Spinal cord (tissue), 10 donors: ENCODE data around the gene ME1. TPM values are rescaled to one million over a fixed set of nuclear protein-coding genes. Genes with fewer than 3 reads are reported as not detected.
"Not testable (repeated sequence)": the region's sequence is repeated elsewhere in the genome, so short reads cannot be mapped to it uniquely, and the experiment has no call there.

ENCODE experiments used
- DNase-seq, 6 donors: peaks; one replicate each; pipeline versions ENCODE4 v3.0.0 to v3.0.0-alpha.2; 2013 to 2015; ENCODE audit warnings: low spot score in 6 of 6, low read depth in 4 of 6
- H3K27ac ChIP-seq: one replicate; pipeline ENCODE4 v1.5.1; 2013; ENCODE audit warnings: low read depth, low read length, control low read depth
- H3K27me3 ChIP-seq: one replicate; pipeline ENCODE4 v1.6.1; 2013; ENCODE audit warnings: low read length; ENCODE audit not compliant: control insufficient read depth, insufficient read depth
- H3K36me3 ChIP-seq: one replicate; pipeline ENCODE4 v1.6.1; 2013; ENCODE audit warnings: low read length; ENCODE audit not compliant: control insufficient read depth, insufficient read depth
- H3K4me1 ChIP-seq: one replicate; pipeline ENCODE4 v1.6.1; 2013; ENCODE audit warnings: low read length; ENCODE audit not compliant: control insufficient read depth, insufficient read depth
- H3K4me3 ChIP-seq: one replicate; pipeline ENCODE4 v1.5.1; 2013; ENCODE audit warnings: low read depth, low read length, control low read depth
- H3K9me3 ChIP-seq: one replicate; pipeline ENCODE4 v1.6.1; 2013; ENCODE audit warnings: low read length; ENCODE audit not compliant: control insufficient read depth, insufficient read depth
- WGBS: methylation state at CpG from one replicate; pipeline ENCODE4 v1.1.5; 2013; ENCODE audit warnings: missing lambda C conversion rate; ENCODE audit not compliant: insufficient coverage; 5-methylcytosine and 5-hydroxymethylcytosine counted together
- polyA plus RNA-seq, 2 donors: library from polyadenylated mRNA; unstranded; fragments of 120-200 nt; gene quantifications; one replicate each; pipeline ENCODE4 v1.2.1, GENCODE V29; 2013; ENCODE audit not compliant: insufficient read length in 2 of 2
- total RNA-seq, 2 donors: library from RNA; depleted of rRNA in 1 of 2; stranded (reverse); fragments of 120-200 nt in 1 of 2; fragments of >200 nt in 1 of 2; gene quantifications; one replicate each; pipeline versions ENCODE4 v1.2.3 to v1.2.4, GENCODE V29; 2013 to 2014
- donor health status: healthy.

Gene ME1
- total and polyA plus RNA-seq, 4 donors, result 8.4 to 23.8 (median 18.6) TPM

GRCh38 chr6:83192456-83192855 is 238.4 kb downstream of the ME1 start:
- no peaks in the 10 kb centered on the region for H3K27me3 ChIP-seq

GRCh38 chr6:83191974-83192373 is 238.9 kb downstream of the ME1 start:
- not testable (repeated sequence) for DNase-seq, H3K27ac ChIP-seq, H3K36me3 ChIP-seq, H3K4me3 ChIP-seq, H3K27me3 ChIP-seq, H3K9me3 ChIP-seq
- WGBS, result 88% methylated on average over 11 of the region's 18 CpGs
- peaks cover 15% of the 10 kb centered on the region for H3K4me1 ChIP-seq

More at GRCh38 chr6:83192456-83192855, 238.4 kb downstream of the ME1 start:
- peak in 1 of 6 donors; percentile 4 for DNase-seq
- H3K4me1 ChIP-seq, result peaks cover 15% of the 10 kb centered on the region
- 0% methylated on average over 4 of the region's 4 CpGs for whole genome bisulfite sequencing
- no peaks in the 10 kb centered on the region for H3K9me3 ChIP-seq
- peak overlapping the region; percentile 89 for H3K4me3 ChIP-seq
- H3K27ac ChIP-seq, result peak overlapping the region; percentile 79
- H3K36me3 ChIP-seq, result peaks cover 3% of the 10 kb centered on the region

- Histone ChIP-seq H3K27ac (no peak overlapping the region), H3K4me3 (no peak overlapping the region), H3K36me3 (no peaks in the 10 kb centered on the region), H3K9me3 (no peaks in the 10 kb centered on the region), H3K4me1 (peaks cover 15% of the 10 kb centered on the region), H3K27me3 (no peaks in the 10 kb centered on the region)
- no peak for DNase-seq
- WGBS, result no CpG with 5 or more reads among the region's 6 CpGs
These were observed 240.2 kb downstream of the ME1 start for GRCh38 chr6:83190626-83191025.

GRCh38 chr6:83188501-83188900 is 242.3 kb downstream of the ME1 start:
- Histone ChIP-seq H3K36me3 (peaks cover 9% of the 10 kb centered on the region), H3K27me3 (no peaks in the 10 kb centered on the region), H3K4me3 (no peak overlapping the region), H3K4me1 (peaks cover 8% of the 10 kb centered on the region), H3K27ac (no peak overlapping the region), H3K9me3 (no peaks in the 10 kb centered on the region)
- 94% methylated on average over 3 of the region's 3 CpGs for WGBS
- DNase-seq, result no peak

GRCh38 chr6:83185096-83185495 is 245.8 kb downstream of the ME1 start:
- no peaks in the 10 kb centered on the region for H3K4me1 ChIP-seq
- no peak overlapping the region for H3K27ac ChIP-seq
- peaks cover 10% of the 10 kb centered on the region for H3K36me3 ChIP-seq
- DNase-seq, result no peak
- H3K4me3 ChIP-seq, result no peak overlapping the region
- no CpG with 5 or more reads among the region's 2 CpGs for WGBS
- no peaks in the 10 kb centered on the region for H3K9me3 ChIP-seq
- no peaks in the 10 kb centered on the region for H3K27me3 ChIP-seq

- no peak for DNase-seq
- no peak overlapping the region for H3K27ac ChIP-seq
- H3K36me3 ChIP-seq, result peaks cover 10% of the 10 kb centered on the region
- H3K4me3 ChIP-seq, result no peak overlapping the region
- no peaks in the 10 kb centered on the region for H3K27me3 ChIP-seq
- no peaks in the 10 kb centered on the region for H3K4me1 ChIP-seq
- no peaks in the 10 kb centered on the region for H3K9me3 ChIP-seq
- 77% methylated on average over 7 of the region's 9 CpGs for WGBS
These were observed 247.6 kb downstream of the ME1 start for GRCh38 chr6:83183082-83183828.

- H3K4me3 ChIP-seq, result no peak overlapping the region
- WGBS, result no CpG with 5 or more reads among the region's 1 CpG
- no peak overlapping the region for H3K27ac ChIP-seq
- DNase-seq, result no peak
- no peaks in the 10 kb centered on the region for H3K4me1 ChIP-seq
- H3K27me3 ChIP-seq, result no peaks in the 10 kb centered on the region
- no peaks in the 10 kb centered on the region for H3K9me3 ChIP-seq
- H3K36me3 ChIP-seq, result peaks cover 10% of the 10 kb centered on the region
These were observed 248.7 kb downstream of the ME1 start for GRCh38 chr6:83182114-83182513.

GRCh38 chr6:83180426-83180950 is 250.4 kb downstream of the ME1 start:
- no peak for DNase-seq

GRCh38 chr6:83176246-83176645 is 254.6 kb downstream of the ME1 start:
- no peak for DNase-seq
- Histone ChIP-seq H3K27me3 (no peaks in the 10 kb centered on the region), H3K27ac (no peak overlapping the region), H3K9me3 (no peaks in the 10 kb centered on the region), H3K36me3 (peaks cover 15% of the 10 kb centered on the region), H3K4me1 (no peaks in the 10 kb centered on the region), H3K4me3 (no peak overlapping the region)
- WGBS, result 97% methylated on average over 4 of the region's 4 CpGs

More at GRCh38 chr6:83180426-83180950, 250.4 kb downstream of the ME1 start:
- H3K4me3 ChIP-seq, result no peak overlapping the region
- no peaks in the 10 kb centered on the region for H3K9me3 ChIP-seq
- H3K36me3 ChIP-seq, result peaks cover 9% of the 10 kb centered on the region
- H3K4me1 ChIP-seq, result no peaks in the 10 kb centered on the region
- H3K27me3 ChIP-seq, result no peaks in the 10 kb centered on the region
- no peak overlapping the region for H3K27ac ChIP-seq

GRCh38 chr6:83169511-83169910 is 261.3 kb downstream of the ME1 start:
- Histone ChIP-seq H3K36me3 (peaks cover 25% of the 10 kb centered on the region), H3K4me1 (no peaks in the 10 kb centered on the region), H3K9me3 (no peaks in the 10 kb centered on the region), H3K27ac (no peak overlapping the region), H3K27me3 (no peaks in the 10 kb centered on the region), H3K4me3 (no peak overlapping the region)
- WGBS, result 29% methylated on average over 1 of the region's 1 CpG
- peak in 2 of 6 donors; percentile 16 to 28 for DNase-seq
